Endothelial cell of umbilical vein (primary cell): ENCODE data around the gene DPP3.

Experiments used
- EZH2 ChIP-seq: IDR thresholded peaks from 2 replicates; pipeline ENCODE4 v1.6.1; 2012; ENCODE audit warnings: borderline replicate concordance, low read depth, mild to moderate bottlenecking, moderate library complexity, low read length, inconsistent platforms; ENCODE audit not compliant: severe bottlenecking
- FOS ChIP-seq: IDR thresholded peaks from 2 replicates; pipeline ENCODE4 v1.6.1; 2011; ENCODE audit warnings: mild to moderate bottlenecking, low read length, moderate library complexity, borderline replicate concordance; ENCODE audit not compliant: insufficient read depth
- MYC ChIP-seq: IDR thresholded peaks from one replicate; pipeline ENCODE4 v1.6.1; 2011; ENCODE audit warnings: mild to moderate bottlenecking, low read depth, low read length
- POLR2A ChIP-seq: IDR thresholded peaks from 2 replicates; pipeline ENCODE4 v1.6.1; 2012; ENCODE audit warnings: low read depth, mild to moderate bottlenecking, control low read depth, low read length
- POLR2AphosphoS5 ChIP-seq: IDR thresholded peaks from 2 replicates; pipeline ENCODE4 v1.6.1; 2012; ENCODE audit warnings: low read depth, mild to moderate bottlenecking, control low read depth, low read length, moderate library complexity; ENCODE audit not compliant: insufficient read depth
- TF ChIP-seq, protein P1 (sequence below), 2 donors: IDR thresholded peaks; 1 replicate in 1 of 2; 2 replicates in 1 of 2; pipeline ENCODE4 v1.5.1; 2011; ENCODE audit warnings: low read length in 2 of 2, mild to moderate bottlenecking in 2 of 2, moderate library complexity in 2 of 2, control low read depth in 1 of 2, inconsistent platforms in 1 of 2, low read depth in 1 of 2; ENCODE audit not compliant: insufficient read depth in 1 of 2; ENCODE audit errors: extremely low read depth in 1 of 2
- TF ChIP-seq, protein P2 (sequence below): IDR thresholded peaks from 2 replicates; pipeline ENCODE4 v1.6.1; 2011; ENCODE audit not compliant: insufficient read depth, insufficient read length

DNA sequence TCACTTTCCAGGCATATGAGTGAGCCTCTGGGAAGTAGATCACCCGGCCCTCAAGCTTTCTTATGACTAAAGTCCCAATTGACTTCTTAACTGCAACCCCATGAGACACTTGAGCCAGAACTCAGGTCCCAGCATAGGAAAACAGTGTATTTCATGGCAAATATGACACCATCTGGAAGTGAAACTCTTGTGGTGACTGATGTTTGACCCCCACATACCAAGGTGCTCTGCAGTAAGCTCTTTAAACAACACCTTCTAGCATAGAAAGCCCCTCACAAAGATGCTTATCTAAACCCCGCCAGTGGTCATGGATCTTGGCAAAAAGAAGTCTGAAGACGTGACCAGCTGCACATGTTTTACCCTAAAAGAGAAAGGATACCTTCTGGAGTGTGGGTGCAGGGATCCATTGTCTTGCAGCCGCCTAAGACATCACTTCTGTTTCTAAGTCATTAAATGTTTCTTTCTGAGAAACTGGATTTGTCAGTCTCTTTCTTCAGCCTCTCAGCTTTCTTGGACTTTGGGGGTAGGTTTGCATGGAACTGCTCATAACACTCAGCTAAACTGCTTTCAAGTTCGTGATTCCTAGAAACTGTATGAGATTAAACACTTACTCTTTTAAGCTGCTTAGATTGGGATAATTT lies 21.0 kb upstream of the DPP3 start:
- TF ChIP-seq POLR2A, result no peak
- TF ChIP-seq, protein P1, sequence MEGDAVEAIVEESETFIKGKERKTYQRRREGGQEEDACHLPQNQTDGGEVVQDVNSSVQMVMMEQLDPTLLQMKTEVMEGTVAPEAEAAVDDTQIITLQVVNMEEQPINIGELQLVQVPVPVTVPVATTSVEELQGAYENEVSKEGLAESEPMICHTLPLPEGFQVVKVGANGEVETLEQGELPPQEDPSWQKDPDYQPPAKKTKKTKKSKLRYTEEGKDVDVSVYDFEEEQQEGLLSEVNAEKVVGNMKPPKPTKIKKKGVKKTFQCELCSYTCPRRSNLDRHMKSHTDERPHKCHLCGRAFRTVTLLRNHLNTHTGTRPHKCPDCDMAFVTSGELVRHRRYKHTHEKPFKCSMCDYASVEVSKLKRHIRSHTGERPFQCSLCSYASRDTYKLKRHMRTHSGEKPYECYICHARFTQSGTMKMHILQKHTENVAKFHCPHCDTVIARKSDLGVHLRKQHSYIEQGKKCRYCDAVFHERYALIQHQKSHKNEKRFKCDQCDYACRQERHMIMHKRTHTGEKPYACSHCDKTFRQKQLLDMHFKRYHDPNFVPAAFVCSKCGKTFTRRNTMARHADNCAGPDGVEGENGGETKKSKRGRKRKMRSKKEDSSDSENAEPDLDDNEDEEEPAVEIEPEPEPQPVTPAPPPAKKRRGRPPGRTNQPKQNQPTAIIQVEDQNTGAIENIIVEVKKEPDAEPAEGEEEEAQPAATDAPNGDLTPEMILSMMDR (IDR thresholded peaks at IDR 0.05; ENCODE audit: extremely low read depth in 1 of 2, insufficient read depth in 1 of 2, low read depth in 1 of 2, low read length in 2 of 2), result no peak
- TF ChIP-seq, protein P2, sequence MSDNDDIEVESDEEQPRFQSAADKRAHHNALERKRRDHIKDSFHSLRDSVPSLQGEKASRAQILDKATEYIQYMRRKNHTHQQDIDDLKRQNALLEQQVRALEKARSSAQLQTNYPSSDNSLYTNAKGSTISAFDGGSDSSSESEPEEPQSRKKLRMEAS, result no peak
- no peak for TF ChIP-seq POLR2AphosphoS5
- TF ChIP-seq EZH2, result no peak
- TF ChIP-seq MYC, result no peak
- TF ChIP-seq FOS, result no peak
